Nephron (organoid): Measurements from ENCODE around the gene IP6K3.

Source experiments
- H3K27ac Mint-ChIP-seq, 3 experiments: 2 replicates each; pipeline ENCODE4 v1.8.0; 2020; ENCODE audit warnings: mixed read lengths in 3 of 3, mild to moderate bottlenecking in 2 of 3, moderate library complexity in 1 of 3
- H3K27me3 Mint-ChIP-seq: 2 replicates; pipeline ENCODE4 v1.8.0; 2021; ENCODE audit warnings: low read depth, mild to moderate bottlenecking, moderate library complexity, mixed read lengths
- H3K36me3 Mint-ChIP-seq: 2 replicates; pipeline ENCODE4 v1.8.0; 2020; ENCODE audit warnings: low read depth, mixed read lengths
- H3K4me1 Mint-ChIP-seq: 2 replicates; pipeline ENCODE4 v1.8.0; 2020; ENCODE audit warnings: mixed read lengths
- H3K4me3 Mint-ChIP-seq, 3 experiments: 2 replicates each; pipeline ENCODE4 v1.8.0; 2020; ENCODE audit warnings: mild to moderate bottlenecking in 3 of 3, mixed read lengths in 3 of 3, moderate library complexity in 2 of 3
- H3K9me3 Mint-ChIP-seq: 2 replicates; pipeline ENCODE4 v1.8.0; 2020; ENCODE audit warnings: mixed read lengths
- CTCF ChIP-seq, 3 experiments: fragments of 200-600 bp; sonication (generic); IDR thresholded peaks; one replicate each; pipeline ENCODE4 v1.5.0; 2021; ENCODE audit warnings: antibody characterized with exemption in 3 of 3; ENCODE audit not compliant: unreplicated experiment in 3 of 3

The IP6K3 gene

DNA sequence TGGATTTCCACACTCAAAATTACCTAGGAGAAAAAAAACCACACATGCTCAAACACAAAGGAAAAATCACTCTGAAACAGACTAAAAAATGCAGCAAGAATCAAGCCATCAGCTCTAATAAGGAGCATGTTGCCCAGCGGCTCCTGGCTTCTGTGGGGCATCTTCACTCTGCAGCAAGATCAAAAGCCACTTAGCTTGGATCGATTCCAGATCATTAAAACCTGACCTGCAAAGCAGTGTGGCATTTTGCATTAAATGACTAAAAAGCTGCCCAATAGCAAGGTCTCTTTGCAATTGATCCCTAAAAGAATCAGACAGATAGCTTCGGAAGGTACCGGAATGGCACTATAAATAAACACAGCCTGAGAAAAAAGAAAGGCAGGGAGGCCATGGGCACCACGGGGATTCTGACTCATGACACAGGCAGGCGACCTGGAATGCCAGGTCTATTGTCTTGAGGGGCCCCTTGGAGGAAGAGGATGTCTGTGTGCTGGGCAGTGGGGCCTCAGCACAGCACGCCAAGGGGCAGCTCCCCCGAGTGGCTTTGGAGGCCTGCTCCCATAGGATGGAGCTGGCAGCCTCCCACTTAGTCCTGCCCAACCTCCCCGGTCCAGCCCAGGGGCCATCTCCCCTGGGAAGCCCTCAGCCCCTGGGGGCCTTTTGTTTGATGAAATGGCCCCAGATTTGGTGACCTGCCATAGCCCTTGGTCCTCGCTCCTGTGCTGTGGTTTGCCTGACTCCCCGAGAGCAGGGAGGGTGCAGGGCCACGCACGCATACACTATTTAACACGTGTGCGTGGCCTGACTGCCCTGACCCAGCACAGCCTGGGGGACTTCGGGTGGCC, 34.6 kb upstream of the IP6K3 start:
- Mint-ChIP-seq H3K4me1 (peaks cover 34% of the 10 kb centered on the region), H3K27ac (peak overlapping the region in 2 of 3 experiments; percentile 14 to 38), H3K27me3 (no peaks in the 10 kb centered on the region), H3K9me3 (no peaks in the 10 kb centered on the region), H3K4me3 (no peak overlapping the region), H3K36me3 (peaks cover 82% of the 10 kb centered on the region)
- no peak for TF ChIP-seq CTCF (IDR thresholded peaks at IDR 0.05; ENCODE audit: unreplicated experiment in 3 of 3)

GRCh38 chr6:33779895-33780294, 33.2 kb upstream of the IP6K3 start:
- Mint-ChIP-seq H3K27ac (no peak overlapping the region), H3K9me3 (no peaks in the 10 kb centered on the region), H3K27me3 (no peaks in the 10 kb centered on the region), H3K4me1 (peaks cover 20% of the 10 kb centered on the region), H3K36me3 (peaks cover 84% of the 10 kb centered on the region), H3K4me3 (no peak overlapping the region)
- TF ChIP-seq CTCF (IDR thresholded peaks at IDR 0.05; ENCODE audit: unreplicated experiment in 3 of 3) = no peak

DNA sequence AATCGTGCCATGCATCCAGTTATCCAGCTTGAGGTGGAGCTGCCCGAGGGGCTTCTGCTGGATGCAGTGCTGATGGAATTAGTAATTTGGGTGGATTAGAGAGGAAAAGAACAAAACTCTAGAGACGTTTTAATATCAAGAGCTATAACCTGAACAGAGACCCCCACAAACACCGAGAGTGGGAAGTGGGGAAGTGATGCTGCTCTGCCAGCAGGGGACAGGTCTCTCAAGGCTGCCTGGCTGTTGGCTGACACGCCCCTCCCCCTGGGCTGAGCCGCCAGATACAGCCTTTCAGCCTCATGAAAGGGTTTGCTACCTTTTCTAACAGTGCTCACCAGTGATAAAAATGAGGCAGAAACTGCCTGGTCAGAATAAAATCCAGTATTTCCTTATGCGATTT, 32.6 kb upstream of the IP6K3 start:
- H3K36me3 Mint-ChIP-seq = peaks cover 83% of the 10 kb centered on the region
- no peak overlapping the region for H3K27ac Mint-ChIP-seq
- H3K9me3 Mint-ChIP-seq = no peaks in the 10 kb centered on the region
- peaks cover 14% of the 10 kb centered on the region for H3K4me1 Mint-ChIP-seq
- H3K27me3 Mint-ChIP-seq = no peaks in the 10 kb centered on the region
- TF ChIP-seq CTCF (IDR thresholded peaks at IDR 0.05; ENCODE audit: unreplicated experiment in 3 of 3) = peak in 1 of 3 experiments; percentile 10
- H3K4me3 Mint-ChIP-seq = no peak overlapping the region

- peaks cover 77% of the 10 kb centered on the region for H3K36me3 Mint-ChIP-seq
- no peak for TF ChIP-seq CTCF (IDR thresholded peaks at IDR 0.05; ENCODE audit: unreplicated experiment in 3 of 3)
- H3K4me3 Mint-ChIP-seq = no peak overlapping the region
- no peaks in the 10 kb centered on the region for H3K9me3 Mint-ChIP-seq
- peak overlapping the region in 1 of 3 experiments; percentile 58 for H3K27ac Mint-ChIP-seq
- no peaks in the 10 kb centered on the region for H3K27me3 Mint-ChIP-seq
- H3K4me1 Mint-ChIP-seq = peaks cover 14% of the 10 kb centered on the region
These were observed 31.9 kb upstream of the IP6K3 start for GRCh38 chr6:33778444-33779121.

DNA sequence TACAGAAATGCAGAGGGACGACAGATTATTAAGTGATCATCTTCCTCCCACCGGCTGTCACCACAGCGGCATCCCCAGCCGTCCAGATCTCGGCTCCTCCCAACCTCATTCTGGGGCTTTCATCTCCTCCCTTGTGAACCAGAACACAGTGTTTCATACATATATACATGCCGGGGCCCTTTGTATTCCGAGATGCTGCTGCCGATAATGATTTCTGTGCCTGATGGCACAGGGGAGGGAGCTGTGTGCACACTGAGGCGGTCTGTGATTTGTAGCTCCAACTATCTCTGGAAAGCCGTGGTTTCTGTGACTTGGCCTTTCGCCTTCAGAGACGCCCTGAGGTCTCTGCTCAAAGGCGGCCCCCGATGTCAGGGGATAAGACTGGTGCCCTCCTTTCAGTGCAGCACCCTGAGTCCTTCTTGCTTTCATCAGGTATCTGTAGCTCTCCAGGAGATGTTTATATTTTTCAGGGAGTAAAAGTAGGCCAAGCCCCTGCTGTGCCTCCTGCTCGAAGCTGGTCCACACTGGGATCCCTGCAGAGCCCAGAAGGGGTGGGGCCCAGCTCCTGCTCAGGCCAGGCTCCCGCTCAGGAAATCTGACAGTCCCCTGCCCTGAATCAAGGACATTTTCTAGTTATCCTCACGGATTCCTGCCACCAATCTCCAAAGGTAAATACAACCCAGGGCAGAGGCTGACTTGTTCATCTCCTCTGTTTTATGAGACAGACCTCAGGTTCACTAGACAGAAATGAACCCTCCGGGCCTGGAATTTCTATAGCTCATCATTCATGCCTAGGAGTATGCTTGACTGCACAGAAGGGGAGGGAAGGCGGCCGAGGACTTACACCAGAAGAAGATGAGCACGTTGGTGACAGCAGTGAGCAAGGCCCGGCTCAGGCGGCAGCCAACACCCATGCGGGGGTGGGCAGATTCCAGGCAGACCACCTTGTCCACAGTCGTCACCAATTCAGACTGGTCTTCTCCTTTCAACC, 31.0 kb upstream of the IP6K3 start:
- H3K9me3 Mint-ChIP-seq = no peaks in the 10 kb centered on the region
- H3K4me1 Mint-ChIP-seq = peaks cover 21% of the 10 kb centered on the region
- TF ChIP-seq CTCF (IDR thresholded peaks at IDR 0.05; ENCODE audit: unreplicated experiment in 3 of 3) = no peak
- H3K27ac Mint-ChIP-seq = peak overlapping the region in 1 of 3 experiments; percentile 58
- no peaks in the 10 kb centered on the region for H3K27me3 Mint-ChIP-seq
- peaks cover 76% of the 10 kb centered on the region for H3K36me3 Mint-ChIP-seq
- H3K4me3 Mint-ChIP-seq = no peak overlapping the region
